Measurements from ENCODE around the gene RASEF.
"Not testable (repeated sequence)": the region's sequence is repeated elsewhere in the genome, so short reads cannot be mapped to it uniquely, and the experiment has no call there.

Gene RASEF

GRCh38 chr9:83062651-83063527 lies at the start of gene RASEF:
TSS of gene RASEF (minus strand) at chr9:83063142. CDS start at chr9:83062867, 275 bp downstream.
- no peak for DNase-seq

GRCh38 chr9:83111169-83111568 lies 48.2 kb upstream of the RASEF start:
- no peak for DNase-seq

GRCh38 chr9:83109296-83109695 lies 46.4 kb upstream of the RASEF start:
- no peak for DNase-seq

- no peak for DNase-seq
These were observed 45.3 kb upstream of the RASEF start for GRCh38 chr9:83108208-83108607.

GRCh38 chr9:83106772-83107171 lies 43.8 kb upstream of the RASEF start:
- no peak for DNase-seq

- DNase-seq: no peak
These were observed 43.3 kb upstream of the RASEF start for GRCh38 chr9:83106263-83106662.

- no peak for DNase-seq
These were observed 34.7 kb upstream of the RASEF start for GRCh38 chr9:83097633-83098032.

- not testable (repeated sequence) for DNase-seq
These were observed 30.4 kb upstream of the RASEF start for GRCh38 chr9:83093311-83093710.

GRCh38 chr9:83081846-83082245 lies 18.9 kb upstream of the RASEF start:
- no peak for DNase-seq

GRCh38 chr9:83081010-83081409 lies 18.1 kb upstream of the RASEF start:
- DNase-seq: no peak

GRCh38 chr9:83075932-83076331 lies 13.0 kb upstream of the RASEF start:
- DNase-seq: not testable (repeated sequence)

GRCh38 chr9:83072498-83072897 lies 9.6 kb upstream of the RASEF start:
- DNase-seq: not testable (repeated sequence)

GRCh38 chr9:83071626-83072025 lies 8.7 kb upstream of the RASEF start:
- no peak for DNase-seq

- no peak for DNase-seq
These were observed 7.3 kb upstream of the RASEF start for GRCh38 chr9:83070261-83070660.

- DNase-seq: no peak
These were observed 6.7 kb upstream of the RASEF start for GRCh38 chr9:83069651-83070050.

- DNase-seq: no peak
These were observed 5.5 kb upstream of the RASEF start for GRCh38 chr9:83068414-83068813.

GRCh38 chr9:83067579-83067978 lies 4.6 kb upstream of the RASEF start:
- no peak for DNase-seq

- DNase-seq: no peak
These were observed 3.8 kb upstream of the RASEF start for GRCh38 chr9:83066771-83067170.

GRCh38 chr9:83065233-83065632 lies 2.3 kb upstream of the RASEF start:
- DNase-seq: no peak

GRCh38 chr9:83061990-83062650 lies 822 bp downstream of the RASEF start:
- no peak for DNase-seq

GRCh38 chr9:83061036-83061435 lies 1.9 kb downstream of the RASEF start:
- DNase-seq: no peak

GRCh38 chr9:83060556-83060955 lies 2.4 kb downstream of the RASEF start:
- no peak for DNase-seq

GRCh38 chr9:83059417-83059816 lies 3.5 kb downstream of the RASEF start:
- no peak for DNase-seq

- no peak for DNase-seq
These were observed 6.0 kb downstream of the RASEF start for GRCh38 chr9:83056911-83057310.
